GM18505 (cell line): ENCODE measurements around the gene IPO13.

Experiments used
- ATAC-seq: cut with Tn5 transposase; IDR thresholded peaks from one replicate; pipeline ENCODE4 v1.9.1; 2021; ENCODE audit not compliant: unreplicated experiment
- POLR2A ChIP-seq: IDR thresholded peaks from 4 replicates; pipeline ENCODE4 v1.6.1; 2011; ENCODE audit warnings: borderline replicate concordance; ENCODE audit not compliant: insufficient read depth, insufficient read length; ENCODE audit errors: extremely low read depth

Gene IPO13

GRCh38 chr1:43977376-43978263, 30.9 kb downstream of the IPO13 start:
- no peak for TF ChIP-seq POLR2A
- ATAC-seq: no peak

GRCh38 chr1:43978264-43978550, 31.5 kb downstream of the IPO13 start:
- no peak for ATAC-seq
- TF ChIP-seq POLR2A: no peak

GRCh38 chr1:43978551-43979260, 32.0 kb downstream of the IPO13 start, which contains the start of gene B4GALT2:
B4GALT2 (plus strand) TSS chr1:43979210; CDS start chr1:43981161, 1,951 bp downstream.
- TF ChIP-seq POLR2A: no peak
- ATAC-seq: no peak

- ATAC-seq: no peak
- TF ChIP-seq POLR2A: no peak
Measured at GRCh38 chr1:43979261-43979527, 32.4 kb downstream of the IPO13 start.

- no peak for ATAC-seq
- TF ChIP-seq POLR2A: peak; percentile 13
Measured at GRCh38 chr1:43979528-43980254, 32.9 kb downstream of the IPO13 start.

GRCh38 chr1:43980255-43981134, 33.7 kb downstream of the IPO13 start:
- TF ChIP-seq POLR2A: no peak
- no peak for ATAC-seq

GRCh38 chr1:43981135-43981491, 34.4 kb downstream of the IPO13 start:
- no peak for ATAC-seq
- TF ChIP-seq POLR2A: no peak

- TF ChIP-seq POLR2A: no peak
- no peak for ATAC-seq
Measured at GRCh38 chr1:43981636-43982035, 34.9 kb downstream of the IPO13 start.

- no peak for TF ChIP-seq POLR2A
- ATAC-seq: no peak
Measured at GRCh38 chr1:43982241-43982640, 35.5 kb downstream of the IPO13 start.

- TF ChIP-seq POLR2A: no peak
- ATAC-seq: no peak
Measured at GRCh38 chr1:43982808-43983207, 36.1 kb downstream of the IPO13 start.

- no peak for ATAC-seq
- TF ChIP-seq POLR2A: no peak
Measured at GRCh38 chr1:43983253-43983899, 36.6 kb downstream of the IPO13 start.

GRCh38 chr1:43984855-43985254, 38.1 kb downstream of the IPO13 start:
- ATAC-seq: no peak
- no peak for TF ChIP-seq POLR2A
